GM19099 (cell line): ENCODE results near the gene SPATA24.

Experiments used
- POLR2A ChIP-seq: IDR thresholded peaks from 3 replicates; pipeline ENCODE4 v1.6.1; 2011; ENCODE audit warnings: low read depth; ENCODE audit not compliant: insufficient read length; ENCODE audit errors: extremely low read depth

Gene SPATA24

GRCh38 chr5:139392324-139392677 lies 11.6 kb downstream of the SPATA24 start:
- peak; percentile 68 for TF ChIP-seq POLR2A

- no peak for TF ChIP-seq POLR2A
These were observed 12.1 kb downstream of the SPATA24 start for GRCh38 chr5:139391570-139392323.

GRCh38 chr5:139390639-139391569 lies 13.0 kb downstream of the SPATA24 start:
- TF ChIP-seq POLR2A = no peak

GRCh38 chr5:139389701-139390638 lies 13.9 kb downstream of the SPATA24 start, which contains the start of gene MZB1:
Gene MZB1, minus strand, starts transcription at chr5:139389913. Its CDS starts 57 bp downstream, at chr5:139389856.
- TF ChIP-seq POLR2A = peak; percentile 94

GRCh38 chr5:139388198-139388821 lies 15.6 kb downstream of the SPATA24 start:
- TF ChIP-seq POLR2A = peak; percentile 38

GRCh38 chr5:139387611-139388197 lies 16.2 kb downstream of the SPATA24 start:
- peak; percentile 30 for TF ChIP-seq POLR2A

GRCh38 chr5:139386050-139386438 lies 17.8 kb downstream of the SPATA24 start:
- TF ChIP-seq POLR2A = peak; percentile 30

- peak; percentile 39 for TF ChIP-seq POLR2A
These were observed 18.5 kb downstream of the SPATA24 start for GRCh38 chr5:139385061-139386049.

- peak; percentile 29 for TF ChIP-seq POLR2A
These were observed 19.3 kb downstream of the SPATA24 start for GRCh38 chr5:139384591-139385051.

GRCh38 chr5:139383993-139384590 lies 19.8 kb downstream of the SPATA24 start:
- TF ChIP-seq POLR2A = no peak

GRCh38 chr5:139383275-139383992 lies 20.5 kb downstream of the SPATA24 start, which contains the start of gene SLC23A1:
Gene SLC23A1, minus strand, starts transcription at chr5:139383297. Its CDS starts 44 bp downstream, at chr5:139383253.
- no peak for TF ChIP-seq POLR2A
